Activated naive CD4-positive, alpha-beta T cell treated with anti-CD3 and anti-CD28 coated beads, Interleukin-2, amount 50 U/mL, for 16 hours (primary cell): Measurements from ENCODE around the gene MGLL.

Experiments used
- DNase-seq: peaks from one replicate; pipeline ENCODE4 v3.0.0-alpha.2; 2020

Gene MGLL

DNA sequence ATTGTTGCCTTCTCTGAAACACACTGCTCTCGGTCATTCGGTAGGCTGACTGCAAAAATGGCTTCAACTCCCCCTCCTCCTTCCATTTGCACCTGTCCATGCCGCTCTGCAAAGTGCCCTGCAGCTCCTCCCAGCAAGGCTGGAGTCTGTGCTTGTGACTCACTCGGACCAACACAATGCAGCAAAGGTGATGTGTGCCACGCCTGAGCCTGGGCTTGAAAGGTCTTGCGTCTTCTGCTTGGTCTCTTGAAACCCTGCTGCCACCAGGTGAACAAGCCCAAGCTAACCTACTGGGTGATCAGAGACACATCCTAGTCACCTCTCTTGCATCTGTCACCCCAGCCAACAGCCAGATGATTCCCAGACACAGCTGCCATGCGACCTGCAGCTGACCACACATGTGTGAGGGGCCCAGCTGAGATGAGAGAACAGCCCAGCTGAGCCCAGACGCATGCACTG, 71.1 kb downstream of the MGLL start:
- no peak for DNase-seq

DNA sequence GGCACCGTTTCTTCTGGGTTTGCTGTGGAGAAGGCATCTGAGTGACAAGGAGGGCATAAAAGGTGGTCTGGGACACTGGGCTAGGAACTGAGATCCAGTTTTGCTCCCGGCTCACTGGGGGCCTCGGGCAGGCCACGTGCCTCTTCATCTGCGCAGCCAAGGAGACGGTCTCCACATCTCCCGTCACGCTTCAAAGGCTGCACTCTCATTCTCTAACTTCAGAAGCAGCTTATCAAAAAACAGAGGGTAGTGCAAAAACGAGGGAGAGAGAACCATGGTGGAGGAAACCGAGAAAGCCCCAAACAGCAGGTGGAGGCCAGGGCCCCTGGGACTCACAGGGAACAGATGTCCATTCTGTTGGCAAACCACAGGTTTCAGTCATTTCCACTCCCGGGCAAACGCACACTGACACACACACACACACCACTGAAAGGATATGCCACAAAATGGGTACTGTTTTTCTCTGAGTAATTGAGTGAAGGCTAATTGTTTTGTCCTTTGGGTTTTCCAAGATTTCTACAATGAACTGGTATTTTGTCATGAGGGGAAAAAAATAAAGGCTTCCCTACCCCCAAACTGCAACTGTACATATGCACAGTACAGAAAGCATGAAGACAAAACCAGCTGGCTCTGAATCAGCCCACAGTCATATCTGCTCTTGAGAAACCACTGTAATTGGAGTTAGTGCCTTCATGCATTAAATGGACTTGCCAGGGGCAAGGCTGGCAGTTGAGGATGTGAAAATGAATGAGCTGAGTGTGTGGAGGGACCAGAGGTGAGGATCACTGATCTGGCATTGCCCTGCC, 71.9 kb downstream of the MGLL start:
- no peak for DNase-seq

DNA sequence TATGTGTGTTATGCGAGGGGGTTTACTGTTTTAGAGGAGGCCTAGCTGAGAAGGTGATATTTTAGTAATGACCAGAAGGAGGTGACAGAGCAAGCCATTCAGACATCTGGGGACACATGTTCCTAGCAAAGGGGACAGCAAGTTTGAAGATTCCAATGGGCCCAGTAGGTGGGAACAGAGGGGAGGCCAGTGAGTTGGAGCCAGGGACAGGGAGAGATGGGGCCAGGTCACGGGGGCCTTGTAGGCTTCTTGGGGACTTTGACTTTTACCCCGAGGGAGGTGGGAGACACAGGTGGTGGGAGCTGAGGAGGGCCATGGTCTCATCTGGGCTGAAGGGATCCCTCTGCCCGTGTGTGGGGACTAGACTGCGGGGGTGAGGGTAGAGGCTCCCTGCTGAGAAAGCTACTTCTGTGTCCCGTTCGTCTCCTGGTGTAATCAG, 72.5 kb downstream of the MGLL start:
- no peak for DNase-seq

DNA sequence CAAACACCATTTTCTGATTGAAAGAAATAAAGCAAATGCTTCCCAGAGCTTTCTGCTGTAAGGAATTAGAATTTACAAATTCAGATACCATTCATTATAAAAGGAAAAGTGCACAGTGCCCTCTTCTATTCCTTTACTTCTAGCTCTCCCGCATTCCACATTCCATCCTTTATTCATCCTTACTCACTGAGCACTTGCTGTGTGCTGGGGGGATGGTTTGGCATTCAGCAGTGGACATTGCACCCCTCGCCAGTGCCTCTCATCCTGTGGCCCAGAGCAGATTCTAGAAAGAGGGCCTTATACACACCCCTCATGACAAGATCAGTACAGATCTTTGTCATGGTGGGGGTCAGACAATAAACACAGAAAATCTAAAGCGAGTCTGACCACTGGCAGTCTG, 73.0 kb downstream of the MGLL start:
- no peak for DNase-seq

DNA sequence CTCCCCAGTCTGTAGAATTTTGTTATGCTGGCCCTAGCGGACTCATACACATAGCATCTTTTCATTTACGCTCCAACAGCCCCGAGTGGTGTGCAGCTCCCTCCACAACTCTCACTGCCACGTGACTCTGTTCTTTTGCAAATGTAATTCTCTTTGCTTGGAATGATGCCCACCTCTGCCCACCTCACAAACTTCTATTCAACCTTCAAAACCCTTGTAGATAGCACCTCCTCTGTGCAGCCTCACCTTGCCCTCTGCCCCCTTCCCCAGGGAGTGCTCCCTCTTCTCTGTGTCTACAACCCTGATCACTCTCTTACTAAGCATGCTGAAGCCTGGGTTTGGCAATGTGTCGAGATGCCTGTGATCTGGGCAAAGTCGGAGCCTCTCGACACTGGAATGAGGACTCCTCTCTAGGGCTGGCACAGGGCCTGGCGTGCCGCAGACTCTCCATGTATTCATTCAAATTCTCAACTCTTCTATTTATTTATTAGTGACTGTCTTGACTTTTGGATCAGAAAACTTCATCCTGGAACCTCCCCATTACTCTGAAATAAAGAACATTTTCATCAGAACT, 73.5 kb downstream of the MGLL start:
- no peak for DNase-seq

DNA sequence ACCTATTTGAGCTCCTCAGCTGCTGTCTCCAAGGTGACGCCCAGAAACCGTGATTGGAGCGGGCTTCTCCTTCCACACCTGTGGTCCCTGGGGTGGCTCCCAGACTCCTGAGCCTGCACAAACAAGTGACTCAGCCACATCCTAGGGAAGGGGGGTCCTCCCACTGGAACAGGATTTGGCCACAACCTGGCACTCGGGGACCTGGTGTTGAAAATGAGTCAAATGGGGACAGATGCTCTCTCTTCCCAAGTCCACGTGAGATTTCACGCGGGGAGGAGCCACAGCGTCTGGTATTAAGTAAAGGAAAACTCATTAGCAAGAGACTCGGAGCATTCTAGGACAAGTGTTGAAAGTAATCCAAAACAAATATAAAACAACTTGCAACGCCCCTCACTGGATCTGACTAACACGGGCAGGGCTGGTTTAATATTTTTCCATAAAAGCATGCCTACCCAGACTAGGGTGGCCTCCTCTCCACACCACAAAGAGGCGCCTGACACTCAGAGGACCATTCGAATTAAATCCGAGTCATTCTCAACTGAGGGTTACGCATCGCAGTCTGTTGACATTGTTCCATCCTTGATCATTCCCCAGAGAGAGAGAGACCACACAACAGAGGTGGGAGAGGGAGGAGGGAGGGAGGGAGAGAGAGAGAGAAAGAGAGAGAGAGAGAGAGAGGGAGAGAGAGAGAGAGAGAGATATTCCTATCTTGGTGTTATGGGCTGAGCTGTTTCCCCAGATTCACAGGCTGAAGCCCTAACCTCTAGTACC, 74.4 kb downstream of the MGLL start:
- DNase-seq = no peak

DNA sequence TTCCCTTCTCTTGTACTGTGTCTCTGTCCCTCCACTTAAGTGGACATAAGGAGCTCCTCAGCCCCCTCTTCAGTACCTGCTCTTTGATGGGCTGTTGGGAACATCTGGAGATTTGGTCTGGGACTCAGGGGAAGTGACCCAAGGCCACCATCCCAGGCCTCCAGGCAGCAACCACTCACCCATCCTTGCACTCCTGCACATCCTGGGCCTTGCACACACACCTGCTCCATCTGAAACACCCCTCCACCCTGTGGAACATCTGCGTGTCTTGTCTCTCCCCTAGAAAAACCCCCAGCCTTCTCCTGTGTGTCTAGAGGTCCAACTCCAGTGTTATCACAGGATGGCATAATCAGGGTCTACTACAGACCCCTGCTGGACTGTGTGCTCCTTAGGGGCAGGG, 75.2 kb downstream of the MGLL start:
- DNase-seq = no peak

DNA sequence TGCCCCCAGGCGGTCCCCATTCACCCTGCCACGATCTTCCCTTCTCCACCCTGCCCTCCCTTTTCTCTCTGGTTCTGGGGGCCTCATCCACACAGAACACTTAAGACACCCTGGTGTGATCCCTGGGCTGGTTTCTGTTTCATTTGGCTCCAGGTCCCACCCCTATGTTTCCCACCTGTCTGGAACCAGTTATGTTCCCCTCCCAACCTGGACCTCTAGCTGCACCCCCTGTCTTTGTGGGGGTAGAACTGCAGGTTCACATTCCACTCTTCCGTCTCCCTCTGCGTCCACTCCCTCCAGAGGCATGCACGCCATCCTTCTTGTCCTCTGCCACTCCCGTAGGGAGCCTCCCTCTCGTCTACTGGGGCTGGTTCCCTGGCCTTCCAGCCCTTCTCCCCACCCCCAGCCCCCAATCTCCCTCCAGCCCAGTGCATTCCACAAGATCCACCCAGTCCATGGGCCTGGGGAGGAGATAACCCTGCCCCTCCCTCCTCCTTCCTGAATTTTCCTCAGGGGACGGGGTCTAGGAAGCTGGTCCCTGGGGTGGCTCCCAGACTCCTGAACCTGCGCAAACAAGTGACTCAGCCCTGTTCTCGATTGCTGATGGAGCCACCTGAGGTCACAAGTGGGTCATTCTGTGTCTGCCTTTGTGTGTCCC, 75.8 kb downstream of the MGLL start:
- no peak for DNase-seq

DNA sequence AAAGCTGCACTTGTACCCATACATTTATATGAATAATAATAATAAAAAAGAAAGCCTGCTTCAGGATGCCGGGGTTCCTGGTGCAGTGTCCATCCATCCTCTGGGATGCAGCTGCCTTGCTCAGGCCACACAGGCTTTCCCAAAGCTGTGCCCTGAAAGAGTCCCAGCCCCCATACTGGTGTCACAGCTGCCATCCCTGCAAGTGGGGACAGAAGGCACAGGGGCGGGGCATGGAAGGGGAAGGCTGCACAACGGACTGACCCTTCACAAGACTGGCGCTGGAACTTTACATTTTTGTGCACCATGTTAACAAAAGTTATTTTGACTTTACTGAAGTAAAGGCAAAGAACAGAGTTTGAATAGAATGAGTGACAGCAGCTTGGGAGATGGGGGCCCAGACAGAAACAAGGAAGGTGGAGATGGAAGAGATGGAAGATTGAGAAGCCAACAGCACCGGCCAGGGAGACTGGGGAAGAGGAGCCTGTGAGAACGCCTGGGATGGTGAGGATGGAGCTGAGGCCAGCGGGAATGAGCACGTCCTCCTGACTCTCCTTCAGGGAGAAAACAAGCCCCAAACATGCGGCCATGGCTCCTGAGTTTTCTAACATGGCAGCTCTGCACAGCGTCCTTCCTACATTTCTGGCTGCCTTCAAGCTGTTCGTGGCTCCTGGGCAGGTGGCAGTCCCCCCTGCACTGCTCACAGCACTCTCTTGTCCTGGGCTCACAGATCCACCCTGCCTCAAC, 76.5 kb downstream of the MGLL start:
- DNase-seq = no peak

DNA sequence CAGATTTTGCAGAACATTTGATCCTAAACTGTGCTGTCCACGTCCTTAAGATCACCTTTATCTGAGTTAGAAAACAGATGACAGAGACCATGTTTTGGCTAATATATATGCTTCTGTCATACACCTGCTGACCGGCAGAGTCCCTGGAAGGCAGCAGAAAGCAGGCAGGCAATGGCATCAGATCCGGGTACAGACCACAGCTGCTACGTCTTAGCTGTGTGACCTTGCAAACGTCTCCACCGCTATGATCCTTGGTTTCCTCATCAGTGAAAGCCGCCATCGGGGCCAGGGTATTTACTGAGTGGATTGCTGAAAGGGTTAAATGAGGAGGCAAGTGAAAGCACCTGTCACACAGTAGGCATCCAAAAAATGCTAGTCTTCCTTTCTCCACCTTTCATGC, 77.4 kb downstream of the MGLL start:
- no peak for DNase-seq

DNA sequence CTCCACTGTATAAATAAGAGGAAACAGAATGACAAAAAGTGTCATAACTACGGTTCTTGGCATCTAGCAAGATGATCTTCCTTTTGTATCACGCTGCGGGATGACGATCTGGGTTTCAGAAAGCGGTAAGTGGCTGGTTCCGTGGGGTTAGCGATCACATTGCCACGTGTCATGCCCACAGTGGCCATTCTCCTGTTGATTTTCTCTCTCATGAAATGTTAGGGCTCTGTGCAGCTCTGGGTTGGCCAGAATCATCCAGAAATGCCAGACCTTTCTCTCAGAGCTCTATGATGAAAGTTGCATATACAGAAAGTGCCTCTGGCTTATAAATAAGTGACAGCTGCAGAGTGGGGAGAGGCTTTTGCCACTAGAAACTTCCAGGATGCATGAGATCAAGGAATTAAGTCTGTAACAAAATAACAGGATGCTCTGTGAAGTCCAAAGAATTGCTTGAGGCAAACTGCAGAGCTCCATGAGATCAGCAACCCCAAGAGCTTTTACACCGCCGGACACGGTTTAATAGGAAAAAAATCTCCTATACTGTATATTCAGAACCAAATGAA, 78.0 kb downstream of the MGLL start:
- no peak for DNase-seq

DNA sequence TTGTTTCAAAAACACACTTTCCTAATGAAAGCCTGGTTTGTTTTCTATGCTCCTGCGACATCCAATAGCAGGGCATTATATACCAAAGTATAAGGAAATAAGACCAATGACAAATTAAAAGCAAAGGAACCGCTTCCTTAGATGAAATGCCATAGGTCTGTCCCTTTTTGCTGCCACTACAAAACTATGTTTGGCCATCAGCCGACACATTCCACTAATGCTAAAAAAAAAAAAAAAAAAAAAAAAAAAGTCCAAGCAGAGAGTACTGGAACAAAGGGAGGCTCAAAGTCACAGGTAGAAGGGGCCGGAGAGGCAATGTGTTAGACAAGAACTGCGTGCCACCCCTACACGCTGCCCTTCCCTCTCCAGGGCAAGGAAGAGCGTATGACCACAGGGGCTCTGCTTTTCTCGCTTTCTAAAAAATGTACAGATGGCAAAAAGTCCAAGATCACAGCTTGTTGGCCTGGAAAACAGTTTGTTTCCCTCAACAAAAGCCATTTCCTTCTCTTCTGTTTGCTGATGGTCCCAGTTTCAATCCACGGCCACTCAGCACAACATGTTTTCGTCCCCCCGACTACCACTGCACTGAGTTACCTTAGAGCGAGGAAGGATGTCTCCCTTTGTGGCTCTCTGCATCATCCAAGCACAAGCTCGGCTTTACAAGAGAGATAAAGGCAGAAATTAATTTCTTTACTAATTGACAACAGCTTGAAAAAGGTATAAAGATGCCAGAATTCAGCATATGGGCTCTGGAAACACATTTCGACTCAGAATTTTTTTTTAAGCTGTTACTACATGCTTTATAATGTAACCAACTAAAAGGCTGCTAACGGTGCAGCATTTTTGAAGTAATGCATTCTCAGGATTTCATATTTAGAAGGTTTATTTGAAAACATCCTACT, 78.7 kb downstream of the MGLL start:
- no peak for DNase-seq

DNA sequence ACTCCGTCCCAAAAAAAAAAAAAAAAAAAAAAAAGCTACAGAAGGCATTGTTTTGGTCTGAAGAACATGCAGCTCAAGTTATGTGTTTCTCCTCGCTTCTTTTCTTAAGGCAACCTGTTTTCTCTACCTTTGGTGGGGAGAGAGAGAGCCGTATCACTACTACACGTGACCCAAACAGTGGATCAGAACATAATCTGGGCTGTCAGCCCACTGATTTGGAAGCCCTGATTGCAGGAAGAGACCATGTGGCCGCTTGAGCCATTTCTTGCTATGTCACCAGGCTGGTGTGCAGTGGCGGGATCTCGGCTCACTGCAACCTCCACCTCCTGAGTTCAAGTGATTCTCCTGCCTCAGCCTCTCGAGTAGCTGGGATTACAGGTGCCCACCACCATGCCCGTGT, 79.7 kb downstream of the MGLL start:
- no peak for DNase-seq

DNA sequence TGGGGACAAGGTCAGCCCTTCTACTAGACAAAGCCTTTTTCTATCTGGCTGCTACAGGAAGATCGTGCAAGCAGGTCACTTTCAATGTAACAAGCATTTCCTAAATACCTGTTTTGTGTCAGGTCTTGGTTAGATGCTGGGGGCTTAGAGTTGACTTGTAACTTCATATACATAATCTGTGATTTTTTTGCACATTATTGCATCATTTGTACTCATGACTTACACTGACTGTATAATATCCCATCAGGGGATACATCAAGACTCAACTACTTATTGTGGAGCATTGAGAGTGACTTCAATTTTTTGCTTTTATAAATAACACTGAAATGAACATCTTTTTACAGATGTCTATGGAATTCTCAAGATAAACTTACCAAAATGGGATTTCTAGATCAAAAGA, 80.6 kb downstream of the MGLL start:
- DNase-seq = no peak

DNA sequence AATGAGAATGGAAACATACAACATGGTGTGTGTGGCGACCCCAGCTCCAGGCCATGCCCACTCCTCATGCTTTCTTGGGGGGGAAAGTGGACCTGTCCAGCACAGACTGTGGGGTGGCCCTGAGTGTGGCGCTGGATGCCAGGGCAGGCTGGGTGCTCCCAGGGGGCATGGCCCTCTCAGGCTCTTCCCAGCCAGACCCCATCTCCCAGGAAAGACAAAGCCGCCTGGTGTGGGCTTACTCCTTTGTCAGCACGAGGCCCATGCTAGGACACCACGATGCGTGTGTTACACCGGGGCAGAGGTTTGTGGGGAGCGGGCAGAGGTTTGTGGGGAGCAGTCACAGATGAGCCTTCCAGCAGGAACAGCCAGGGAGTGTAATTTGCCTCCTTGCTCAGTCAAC, 81.1 kb downstream of the MGLL start:
- no peak for DNase-seq

DNA sequence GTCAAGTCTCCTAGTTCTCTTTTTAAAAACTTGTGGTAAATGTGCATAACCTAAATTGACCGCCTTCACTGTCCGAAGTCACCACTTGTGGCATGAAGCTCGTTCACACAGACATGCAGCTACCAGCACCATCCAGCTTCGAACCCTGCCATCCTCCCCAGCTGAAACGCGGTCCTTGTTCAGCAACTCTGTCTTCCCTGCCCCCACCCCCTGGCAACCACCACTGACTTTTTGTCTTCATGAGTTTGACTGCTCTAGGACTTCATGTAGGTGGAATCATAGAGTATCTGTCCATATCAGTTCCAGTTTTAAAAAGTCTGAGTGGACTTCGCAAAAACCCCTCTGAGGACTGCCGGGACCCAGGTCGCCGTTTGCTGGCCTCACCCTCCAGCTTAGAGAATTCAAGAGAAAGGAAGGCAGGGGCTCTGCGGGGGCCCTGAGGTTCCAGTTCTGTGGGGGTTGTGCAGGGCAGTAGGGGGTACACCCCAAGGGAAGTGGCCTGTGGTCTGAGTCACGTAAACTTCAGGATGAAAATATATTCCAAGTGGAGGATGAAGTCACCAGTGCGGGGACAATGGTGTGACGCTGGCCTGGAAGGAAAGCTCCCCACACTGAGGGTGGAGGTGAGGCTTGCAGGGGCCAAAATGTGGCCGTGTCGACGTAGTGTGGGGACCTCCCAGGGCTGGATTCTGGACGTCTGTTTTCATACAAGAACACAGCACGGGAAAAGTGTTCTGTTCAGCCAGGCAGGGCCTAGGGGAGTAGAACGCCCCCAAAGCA, 82.0 kb downstream of the MGLL start:
- DNase-seq = no peak

DNA sequence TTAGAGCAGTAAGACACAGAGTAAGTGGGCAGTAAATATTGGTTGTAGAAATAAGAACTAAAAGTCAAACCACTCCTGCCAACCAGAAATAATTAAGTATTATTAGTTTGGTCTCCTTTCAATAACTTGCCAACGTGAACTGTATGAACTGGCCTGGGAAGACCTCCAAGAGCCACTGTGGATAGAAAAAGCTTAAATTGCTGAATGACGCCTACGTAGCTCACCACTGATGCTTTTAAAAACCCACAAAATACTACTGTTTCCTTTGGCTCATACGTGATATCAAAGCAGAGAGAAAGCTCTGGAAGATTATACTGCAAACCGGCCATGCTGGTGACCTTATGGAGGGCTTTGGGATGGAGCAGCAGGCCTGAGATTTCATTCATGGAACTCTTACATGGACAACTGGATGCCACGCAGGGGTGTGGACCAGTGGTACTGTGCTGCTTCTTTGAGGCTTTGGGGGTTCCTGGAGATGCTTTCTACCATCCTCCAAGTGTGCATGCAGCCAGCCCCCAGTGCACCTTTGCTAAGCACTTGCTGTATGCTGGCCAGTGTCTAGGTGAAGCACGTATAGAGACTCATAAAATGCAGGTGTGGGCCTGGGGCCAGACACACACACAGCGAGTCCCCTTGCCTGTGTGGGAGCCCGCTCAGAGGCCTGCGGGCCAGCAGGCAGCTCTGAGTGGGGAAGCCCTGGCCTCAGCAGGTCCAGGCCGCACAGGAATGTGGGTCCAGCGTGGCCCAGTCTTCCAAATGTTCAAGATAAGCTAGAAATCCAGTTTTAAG, 82.8 kb downstream of the MGLL start:
- no peak for DNase-seq

DNA sequence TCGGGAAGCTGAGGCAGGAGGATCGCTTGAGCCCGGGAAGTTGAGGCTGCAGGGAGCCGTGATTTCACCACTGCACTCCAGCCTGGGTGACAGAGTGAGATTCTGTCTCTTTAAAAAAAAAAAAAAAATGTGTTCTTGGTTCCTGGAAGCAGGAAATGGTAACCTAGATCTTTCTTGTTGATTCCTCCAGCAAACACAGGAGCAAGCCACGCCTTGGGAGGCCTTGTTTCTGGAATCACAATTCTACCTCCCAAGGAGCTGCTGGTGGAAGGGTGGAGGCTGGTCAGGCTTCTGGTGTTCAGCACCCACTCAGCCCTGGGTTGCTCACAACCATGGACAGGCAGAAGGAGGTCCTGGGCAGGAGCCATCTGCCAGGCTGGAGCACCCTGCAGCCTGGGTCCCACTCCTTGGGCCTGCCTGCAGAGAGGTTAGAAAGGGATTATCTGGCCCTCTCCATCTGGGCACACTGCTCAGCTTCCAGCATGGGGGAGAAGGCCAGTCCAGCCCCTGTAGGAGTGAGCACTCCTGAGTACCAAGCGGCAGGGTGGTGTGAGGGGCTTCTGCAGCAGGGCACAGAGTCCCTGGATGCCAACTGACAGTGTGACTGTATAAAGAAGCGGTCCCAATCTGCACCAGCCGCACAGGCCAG, 84.0 kb downstream of the MGLL start:
- DNase-seq = no peak
